GM21717 (cell line): Measurements from ENCODE around the gene DDX21.
A peak's percentile ranks its signal among the peaks of the same experiment; 100 is the strongest.
"Not testable (repeated sequence)": the region's sequence is repeated elsewhere in the genome, so short reads cannot be mapped to it uniquely, and the experiment has no call there.

Experiments
- ATAC-seq: cut with Tn5 transposase; IDR thresholded peaks from one replicate; pipeline ENCODE4 v1.9.1; 2021; ENCODE audit warnings: mild to moderate bottlenecking, moderate library complexity; ENCODE audit not compliant: unreplicated experiment

DDX21 gene

DNA sequence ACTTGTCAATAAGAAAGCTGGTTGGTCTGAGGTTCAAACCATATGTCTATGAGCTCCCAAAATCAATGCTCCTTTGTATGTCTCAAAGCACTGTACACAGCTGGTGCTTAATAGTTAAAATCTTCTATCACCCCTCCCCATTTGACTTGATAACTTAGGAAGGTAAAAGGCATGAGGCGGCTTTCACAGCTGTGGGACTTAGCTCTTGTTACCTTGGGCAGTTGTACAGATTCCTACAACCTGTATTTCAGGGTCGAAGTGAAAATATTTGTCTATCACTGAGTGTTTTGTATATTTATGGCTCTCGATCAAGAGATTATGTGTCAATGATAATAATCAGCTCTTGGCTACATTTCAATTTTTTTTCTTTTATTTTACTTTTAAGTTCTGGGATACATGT, 31.6 kb downstream of the DDX21 start:
- ATAC-seq = no peak

DNA sequence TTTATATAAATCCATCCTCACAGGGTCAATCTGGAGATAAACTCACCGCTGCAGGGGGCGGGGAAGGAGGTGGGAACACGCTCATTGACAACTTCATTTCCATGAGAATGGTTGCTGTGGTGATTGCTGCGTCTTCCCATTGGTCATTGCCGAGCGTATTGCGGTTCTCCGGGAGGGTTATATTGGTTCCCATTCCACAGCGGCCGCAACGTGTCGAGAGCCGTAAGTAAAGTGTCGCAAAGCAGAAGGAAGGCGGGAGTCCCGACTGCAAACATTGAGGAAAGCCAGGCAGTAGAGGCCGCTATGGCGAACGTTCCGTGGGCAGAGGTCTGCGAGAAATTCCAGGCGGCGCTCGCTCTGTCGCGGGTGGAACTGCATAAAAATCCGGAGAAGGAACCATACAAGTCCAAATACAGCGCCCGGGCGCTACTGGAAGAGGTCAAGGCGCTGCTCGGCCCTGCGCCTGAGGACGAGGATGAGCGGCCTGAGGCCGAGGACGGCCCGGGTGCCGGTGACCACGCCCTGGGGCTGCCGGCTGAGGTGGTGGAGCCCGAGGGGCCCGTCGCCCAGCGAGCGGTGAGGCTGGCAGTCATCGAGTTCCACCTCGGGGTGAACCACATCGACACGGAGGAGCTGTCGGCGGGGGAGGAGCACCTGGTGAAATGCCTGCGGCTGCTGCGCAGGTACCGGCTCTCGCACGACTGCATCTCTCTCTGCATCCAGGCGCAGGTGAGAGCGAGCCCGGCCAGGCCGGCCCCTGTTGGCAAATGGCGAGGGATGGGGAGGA, 32.8 kb downstream of the DDX21 start, which contains the start of gene KIFBP:
KIFBP (plus strand) TSS at position 274 of the 787 bp plus-strand sequence; CDS start at position 304, 30 bp downstream.
- ATAC-seq = peak; percentile 81

DNA sequence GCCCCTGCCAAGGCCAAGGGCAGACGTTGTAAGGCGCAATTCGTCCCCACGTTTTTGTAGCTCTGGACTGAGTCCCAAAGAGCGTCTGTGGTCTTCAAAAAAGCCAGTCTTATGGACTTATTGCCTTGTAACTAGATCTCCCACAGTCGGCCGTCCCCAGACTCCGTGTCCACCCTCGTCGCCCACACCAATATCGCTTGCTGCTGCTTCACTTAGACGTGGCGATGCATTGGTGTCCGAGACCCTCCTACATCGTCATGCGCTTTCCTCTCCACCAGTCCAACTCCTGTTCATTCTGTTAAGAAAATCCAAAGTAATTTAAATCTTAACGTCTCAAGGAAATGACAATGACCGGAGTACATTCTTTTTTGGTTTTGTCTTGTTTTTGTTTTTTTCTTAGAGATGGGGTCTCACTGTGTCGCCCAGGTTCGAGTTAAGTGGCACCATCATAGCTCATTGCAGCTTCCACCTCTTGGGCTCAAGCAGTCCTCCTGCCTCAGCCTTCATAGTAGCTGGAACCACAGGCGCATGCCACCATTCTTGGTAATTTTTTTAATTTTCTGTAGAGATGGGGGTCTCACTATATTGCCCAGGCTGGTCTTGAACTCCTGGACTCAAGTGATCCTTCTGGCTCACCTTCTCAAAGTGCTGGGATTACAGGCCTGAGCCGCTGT, 33.5 kb downstream of the DDX21 start:
- ATAC-seq = no peak

- no peak for ATAC-seq
Measured at GRCh38 chr10:68992636-68993440, 36.9 kb downstream of the DDX21 start.

GRCh38 chr10:68997211-68997610, 41.2 kb downstream of the DDX21 start:
- ATAC-seq = peak; percentile 19

- no peak for ATAC-seq
Measured at GRCh38 chr10:69004821-69005220, 48.9 kb downstream of the DDX21 start.

GRCh38 chr10:69005704-69006485, 49.9 kb downstream of the DDX21 start:
- no peak for ATAC-seq

DNA sequence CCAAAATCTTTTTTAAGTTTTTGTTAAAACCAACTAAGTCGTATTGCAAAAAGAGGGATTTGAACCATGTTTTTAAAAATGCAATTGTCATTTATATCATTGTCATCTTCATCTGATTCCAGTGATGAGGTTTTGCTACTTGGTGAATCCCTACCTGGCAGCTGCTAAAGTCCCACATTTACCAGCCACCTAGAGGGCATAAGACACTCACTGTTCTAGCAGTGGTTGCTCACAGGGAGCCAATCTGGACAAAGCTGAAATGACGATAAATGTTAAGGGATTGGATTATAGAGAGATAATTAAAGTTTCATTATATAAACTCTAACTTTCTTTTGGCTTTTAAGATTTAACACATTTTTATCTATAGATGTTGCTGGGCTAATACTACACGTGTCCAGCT, 51.3 kb downstream of the DDX21 start:
- ATAC-seq = no peak

- ATAC-seq = no peak
Measured at GRCh38 chr10:69009360-69009759, 53.4 kb downstream of the DDX21 start.

- no peak for ATAC-seq
Measured at GRCh38 chr10:69010151-69010640, 54.2 kb downstream of the DDX21 start.

DNA sequence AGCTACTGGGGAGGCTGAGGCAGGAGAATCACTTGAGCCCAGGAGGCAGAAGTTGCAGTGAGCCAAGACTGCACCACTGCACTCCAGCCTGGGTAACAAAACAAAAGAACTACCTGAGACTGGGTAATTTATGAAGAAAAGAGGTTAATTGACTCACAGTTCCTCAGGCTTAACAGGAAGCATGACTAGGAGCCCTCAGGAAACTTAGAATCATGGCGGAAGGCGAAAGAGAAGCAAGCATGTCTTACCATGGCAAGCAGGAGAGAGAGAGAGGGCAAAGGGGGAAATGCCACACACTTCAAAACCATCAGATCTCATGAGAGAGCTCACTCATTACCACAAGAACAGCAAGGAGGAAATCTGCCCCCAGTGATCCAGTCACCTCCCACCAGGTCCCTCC, 56.8 kb downstream of the DDX21 start:
- ATAC-seq = not testable (repeated sequence)

GRCh38 chr10:69014171-69014570, 58.2 kb downstream of the DDX21 start:
- no peak for ATAC-seq

GRCh38 chr10:69018613-69019012, 62.6 kb downstream of the DDX21 start:
- no peak for ATAC-seq

DNA sequence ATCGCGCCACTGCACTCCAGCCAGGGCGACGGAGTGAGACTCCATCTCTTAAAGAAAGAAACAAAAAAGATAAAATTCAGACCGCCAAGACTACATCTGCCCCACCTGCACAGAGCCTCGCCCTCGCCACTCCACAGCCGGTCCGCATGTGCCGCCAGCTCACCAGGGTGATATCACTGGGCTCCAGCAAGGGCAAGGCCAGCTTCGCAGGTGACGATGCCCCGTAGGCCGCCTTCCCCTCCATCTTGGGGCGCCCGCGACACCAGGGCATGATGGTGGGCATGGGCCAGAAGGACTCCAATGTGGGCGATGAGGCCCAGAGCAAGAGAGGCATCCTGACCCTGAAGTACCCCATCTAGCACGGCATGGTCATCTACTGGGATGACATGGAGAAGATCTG, 66.6 kb downstream of the DDX21 start:
- ATAC-seq = no peak

DNA sequence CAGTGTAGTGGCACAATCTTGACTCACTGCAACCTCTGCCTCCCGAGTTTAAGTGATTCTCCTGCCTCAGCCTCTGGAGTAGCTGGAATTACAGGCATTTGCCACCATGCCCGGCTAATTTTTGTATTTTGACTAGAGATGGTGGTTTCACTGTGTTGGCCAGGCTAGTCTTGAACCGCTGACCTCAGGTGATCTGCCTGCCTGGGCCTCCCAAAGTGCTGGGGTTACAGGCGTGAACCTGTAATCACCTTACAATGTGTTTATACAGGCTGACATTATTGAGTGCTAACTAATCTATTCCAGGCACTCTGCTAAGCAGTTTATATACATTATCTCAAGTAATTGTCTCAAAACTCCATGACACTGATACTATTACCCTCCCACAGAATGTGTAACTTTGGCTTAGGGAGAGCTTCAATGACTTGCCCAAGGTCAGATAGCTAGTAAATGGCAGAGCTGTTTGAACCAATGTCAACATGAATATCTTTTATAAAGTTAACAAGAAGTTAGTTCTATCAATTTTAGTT, 69.5 kb downstream of the DDX21 start:
- ATAC-seq = no peak

DNA sequence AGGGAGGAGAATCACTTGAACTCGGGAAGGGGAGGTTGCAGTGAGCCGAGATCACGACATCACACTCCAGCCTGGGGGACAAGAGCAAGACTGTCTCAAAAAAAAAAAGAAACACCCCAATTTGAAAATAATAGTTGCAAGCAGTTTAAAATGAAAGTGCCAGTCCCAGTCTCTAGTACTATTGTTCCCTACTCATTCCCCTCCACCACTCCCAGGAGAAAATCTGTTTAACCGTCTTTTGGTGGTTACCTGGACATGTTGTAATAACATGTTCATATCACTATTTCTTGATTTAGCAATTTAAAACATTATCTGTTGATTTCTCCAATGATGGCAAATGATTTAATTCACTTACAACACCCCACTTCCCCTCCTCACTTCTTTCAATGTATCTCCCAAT, 77.3 kb downstream of the DDX21 start:
- no peak for ATAC-seq
